Measurements from ENCODE around the gene TAS2R41.

GRCh38 chr7:143467724-143468123 lies 9.9 kb upstream of the TAS2R41 start:
- TF ChIP-seq POLR2A (IDR thresholded peaks at IDR 0.05) (no peak), CTCF (IDR thresholded peaks at IDR 0.05) (no peak)
